Loucy (cell line): ENCODE data around the gene KLF15.

ENCODE experiments used
- H2AFZ ChIP-seq: fragments of 200-600 bp; sonication (generic); 2 replicates; pipeline ENCODE4 v1.6.0; 2016; ENCODE audit warnings: antibody characterized with exemption, mild to moderate bottlenecking, low read length, moderate library complexity
- H3F3A ChIP-seq: fragments of 200-600 bp; 2 replicates; pipeline ENCODE4 v1.6.0; 2016; ENCODE audit warnings: antibody characterized with exemption, low read depth, mild to moderate bottlenecking
- H3K27me3 ChIP-seq: fragments of 200-600 bp; sonication (generic); 2 replicates; pipeline ENCODE4 v1.6.1; 2014; ENCODE audit warnings: low read length, mild to moderate bottlenecking; ENCODE audit not compliant: insufficient read depth, poor library complexity, severe bottlenecking
- H3K36me3 ChIP-seq: fragments of 200-600 bp; sonication (generic); 2 replicates; pipeline ENCODE4 v1.6.1; 2016; ENCODE audit warnings: low read length; ENCODE audit not compliant: insufficient read depth
- H3K4me1 ChIP-seq: fragments of 200-600 bp; sonication (generic); 2 replicates; pipeline ENCODE4 v1.5.1; 2014; ENCODE audit warnings: low read length, mild to moderate bottlenecking; ENCODE audit not compliant: insufficient read depth, poor library complexity, severe bottlenecking
- H3K4me2 ChIP-seq: fragments of 200-600 bp; sonication (generic); 2 replicates; pipeline ENCODE4 v1.6.0; 2014; ENCODE audit warnings: antibody characterized with exemption, low read length, low read depth, mild to moderate bottlenecking; ENCODE audit not compliant: poor library complexity, severe bottlenecking
- H3K4me3 ChIP-seq: fragments of 200-600 bp; sonication (generic); 2 replicates; pipeline ENCODE4 v1.5.1; 2014; ENCODE audit warnings: low read length, mild to moderate bottlenecking, mixed read lengths; ENCODE audit not compliant: poor library complexity, severe bottlenecking
- H3K79me2 ChIP-seq: fragments of 200-600 bp; sonication (generic); 2 replicates; pipeline ENCODE4 v1.6.1; 2014; ENCODE audit warnings: low read length; ENCODE audit not compliant: insufficient read depth
- H3K9ac ChIP-seq: fragments of 200-600 bp; sonication (generic); 2 replicates; pipeline ENCODE4 v1.6.0; 2014; ENCODE audit warnings: mild to moderate bottlenecking, low read depth, low read length, moderate library complexity; ENCODE audit not compliant: poor library complexity, severe bottlenecking
- H3K9me2 ChIP-seq: fragments of 200-600 bp; sonication (generic); replicated peaks from 2 replicates; pipeline ENCODE4 v1.6.1; 2016; ENCODE audit warnings: low read depth, low read length, mixed read lengths
- H3K9me3 ChIP-seq: fragments of 200-600 bp; sonication (generic); 2 replicates; pipeline ENCODE4 v1.6.1; 2014; ENCODE audit warnings: mild to moderate bottlenecking, antibody characterized with exemption, low read length, low read depth; ENCODE audit not compliant: insufficient read depth
- H4K20me1 ChIP-seq: fragments of 200-600 bp; sonication (generic); 2 replicates; pipeline ENCODE4 v1.6.0; 2014; ENCODE audit warnings: antibody characterized with exemption, low read length, mild to moderate bottlenecking; ENCODE audit not compliant: insufficient read depth, poor library complexity, severe bottlenecking
- EZH2phosphoT487 ChIP-seq: fragments of 200-600 bp; IDR thresholded peaks from 2 replicates; pipeline ENCODE4 v1.6.1; 2018; ENCODE audit warnings: antibody characterized with exemption, mild to moderate bottlenecking, moderate library complexity, borderline replicate concordance
- TF ChIP-seq, protein P1 (sequence below): fragments of 200-600 bp; sonication (generic); conservative IDR thresholded peaks from 2 replicates; pipeline ENCODE4 v1.5.1; 2014; ENCODE audit warnings: mild to moderate bottlenecking, antibody characterized with exemption, low read length

KLF15 gene

DNA sequence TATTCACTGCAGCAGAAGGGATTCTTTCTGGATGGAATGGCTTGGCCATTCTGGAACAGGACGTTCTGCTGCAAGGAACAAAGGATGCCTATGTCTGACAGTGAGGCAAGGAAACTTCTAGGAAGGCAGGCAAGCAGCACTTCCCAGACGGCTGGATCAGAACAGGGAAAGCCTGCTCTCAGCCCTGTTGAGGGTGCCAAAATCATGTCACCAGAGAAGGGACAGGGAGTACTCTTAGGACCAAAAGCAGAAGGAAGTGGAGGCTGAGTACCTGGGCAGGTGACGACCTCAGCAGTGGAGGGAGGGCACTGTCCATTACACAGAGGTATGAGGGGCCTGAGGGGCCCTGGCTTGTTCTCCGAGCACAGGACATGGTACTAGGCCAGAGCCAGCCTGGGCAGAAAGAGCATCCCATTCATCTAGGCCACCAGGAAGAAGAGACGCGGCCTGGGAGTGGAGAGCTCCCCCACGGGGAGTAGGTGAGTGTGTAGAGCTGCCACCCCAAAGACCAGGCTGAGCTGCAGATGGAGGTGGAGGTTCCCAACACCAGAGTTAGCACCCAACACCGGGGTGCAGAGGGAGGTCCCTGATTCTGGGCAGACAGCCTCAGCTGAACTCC, 9.6 kb downstream of the KLF15 start:
- H3K27me3 ChIP-seq, result no peaks in the 10 kb centered on the region
- no peak overlapping the region for H3K4me2 ChIP-seq
- H3K79me2 ChIP-seq, result no peaks in the 10 kb centered on the region
- no peak overlapping the region for H3K9ac ChIP-seq
- H3K36me3 ChIP-seq, result no peaks in the 10 kb centered on the region
- H3K9me3 ChIP-seq, result no peaks in the 10 kb centered on the region
- H4K20me1 ChIP-seq, result no peaks in the 10 kb centered on the region
- H3K9me2 ChIP-seq, result no peaks in the 10 kb centered on the region
- no peak overlapping the region for H2AFZ ChIP-seq
- peaks cover 14% of the 10 kb centered on the region for H3K4me1 ChIP-seq
- no peaks in the 10 kb centered on the region for H3F3A ChIP-seq
- no peak for TF ChIP-seq EZH2phosphoT487
- TF ChIP-seq, protein P1, sequence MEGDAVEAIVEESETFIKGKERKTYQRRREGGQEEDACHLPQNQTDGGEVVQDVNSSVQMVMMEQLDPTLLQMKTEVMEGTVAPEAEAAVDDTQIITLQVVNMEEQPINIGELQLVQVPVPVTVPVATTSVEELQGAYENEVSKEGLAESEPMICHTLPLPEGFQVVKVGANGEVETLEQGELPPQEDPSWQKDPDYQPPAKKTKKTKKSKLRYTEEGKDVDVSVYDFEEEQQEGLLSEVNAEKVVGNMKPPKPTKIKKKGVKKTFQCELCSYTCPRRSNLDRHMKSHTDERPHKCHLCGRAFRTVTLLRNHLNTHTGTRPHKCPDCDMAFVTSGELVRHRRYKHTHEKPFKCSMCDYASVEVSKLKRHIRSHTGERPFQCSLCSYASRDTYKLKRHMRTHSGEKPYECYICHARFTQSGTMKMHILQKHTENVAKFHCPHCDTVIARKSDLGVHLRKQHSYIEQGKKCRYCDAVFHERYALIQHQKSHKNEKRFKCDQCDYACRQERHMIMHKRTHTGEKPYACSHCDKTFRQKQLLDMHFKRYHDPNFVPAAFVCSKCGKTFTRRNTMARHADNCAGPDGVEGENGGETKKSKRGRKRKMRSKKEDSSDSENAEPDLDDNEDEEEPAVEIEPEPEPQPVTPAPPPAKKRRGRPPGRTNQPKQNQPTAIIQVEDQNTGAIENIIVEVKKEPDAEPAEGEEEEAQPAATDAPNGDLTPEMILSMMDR, result no peak
- H3K4me3 ChIP-seq, result no peak overlapping the region

DNA sequence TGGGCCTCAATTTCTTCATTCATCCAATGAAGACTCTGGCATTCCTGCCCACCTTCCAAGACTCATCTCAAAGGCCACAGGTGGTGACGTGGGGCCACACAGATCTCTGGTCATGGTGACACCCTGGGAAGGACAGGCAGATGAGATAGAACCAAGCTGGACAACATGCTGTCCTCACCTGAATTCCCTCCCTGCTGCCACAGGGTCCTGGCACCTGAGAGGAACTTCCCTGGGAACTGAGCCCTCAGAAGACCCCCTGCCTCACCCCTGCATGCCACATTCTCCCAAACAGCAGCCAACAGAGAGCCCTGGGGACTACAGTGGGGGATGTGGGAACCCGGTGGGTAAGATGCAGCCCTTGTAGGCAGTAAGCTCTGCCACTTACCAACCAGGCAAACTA, 10.7 kb downstream of the KLF15 start:
- Histone ChIP-seq H3K9me3 (no peaks in the 10 kb centered on the region), H3K4me2 (no peak overlapping the region), H3K27me3 (no peaks in the 10 kb centered on the region), H2AFZ (no peak overlapping the region), H3K36me3 (no peaks in the 10 kb centered on the region), H3K4me3 (no peak overlapping the region), H4K20me1 (no peaks in the 10 kb centered on the region), H3K9me2 (no peaks in the 10 kb centered on the region), H3F3A (no peaks in the 10 kb centered on the region), H3K4me1 (peaks cover 14% of the 10 kb centered on the region), H3K9ac (no peak overlapping the region), H3K79me2 (no peaks in the 10 kb centered on the region)
- TF ChIP-seq, protein P1, result no peak
- TF ChIP-seq EZH2phosphoT487, result no peak

DNA sequence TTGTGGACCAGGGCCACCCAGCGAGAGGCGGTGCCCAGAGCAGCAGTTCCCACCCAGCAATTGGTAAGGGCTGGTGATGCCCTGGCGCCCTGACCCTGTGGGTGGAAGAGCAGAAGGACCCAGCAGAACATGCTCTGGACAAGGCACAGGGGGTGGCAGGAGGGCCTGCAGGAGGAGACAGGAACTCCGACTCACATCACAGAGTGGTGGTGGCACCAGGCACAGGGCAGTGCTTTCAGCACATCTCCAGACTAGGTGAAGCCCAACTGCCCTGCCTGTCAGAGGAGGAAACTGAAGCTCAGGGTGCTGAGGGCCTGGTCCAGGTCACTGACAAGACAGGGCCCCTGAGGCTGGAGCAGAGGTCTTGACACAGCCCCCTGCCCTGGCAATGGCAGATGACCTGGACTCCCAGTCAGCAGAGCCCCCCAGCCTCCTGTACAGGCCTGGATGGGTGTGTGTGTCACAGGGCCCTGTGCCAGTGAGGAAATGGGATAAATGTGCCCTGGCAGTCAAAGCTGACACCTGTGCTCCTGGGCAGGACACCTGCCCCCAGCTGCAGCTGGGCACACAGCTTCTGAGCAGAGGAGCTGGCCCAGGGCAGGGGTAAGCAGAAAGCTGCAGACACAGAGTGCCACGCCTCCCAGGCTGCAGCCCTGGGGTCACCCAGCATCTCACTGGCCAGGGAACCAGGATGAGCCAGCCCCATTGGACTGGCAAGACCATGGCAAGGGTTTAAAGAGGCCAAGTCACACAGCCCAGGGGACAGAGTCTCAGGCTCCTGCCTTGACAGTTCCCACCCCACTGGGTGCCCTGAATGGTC, 11.4 kb downstream of the KLF15 start:
- H2AFZ ChIP-seq, result no peak overlapping the region
- no peak overlapping the region for H3K9ac ChIP-seq
- H3F3A ChIP-seq, result no peaks in the 10 kb centered on the region
- no peaks in the 10 kb centered on the region for H3K36me3 ChIP-seq
- H3K9me3 ChIP-seq, result no peaks in the 10 kb centered on the region
- no peaks in the 10 kb centered on the region for H3K9me2 ChIP-seq
- H3K4me1 ChIP-seq, result peaks cover 14% of the 10 kb centered on the region
- H3K27me3 ChIP-seq, result no peaks in the 10 kb centered on the region
- no peaks in the 10 kb centered on the region for H4K20me1 ChIP-seq
- no peak overlapping the region for H3K4me3 ChIP-seq
- TF ChIP-seq, protein P1, result no peak
- no peak for TF ChIP-seq EZH2phosphoT487
- H3K4me2 ChIP-seq, result no peak overlapping the region
- H3K79me2 ChIP-seq, result no peaks in the 10 kb centered on the region
